Left lung (tissue), 10 donors: Measurements from ENCODE around the gene NOM1. TPM values are rescaled to one million over a fixed set of nuclear protein-coding genes. Genes with fewer than 3 reads are reported as not detected.

Source experiments
- ATAC-seq: fragments of 200-7000 bp; cut with Tn5 transposase; one replicate; pipeline ENCODE4 v1.9.1; 2020; ENCODE audit warnings: moderate library complexity
- DNase-seq, 4 donors: peaks; one replicate each; pipeline ENCODE4 v3.0.0-alpha.2; 2013 to 2020
- H3K27ac ChIP-seq, 2 donors: fragments of 200-600 bp; sonication (generic) in 1 of 2; one replicate each; pipeline versions ENCODE4 v1.5.0 to v1.8.0; 2020 to 2021
- H3K27me3 ChIP-seq, 2 donors: fragments of 200-600 bp; sonication (generic) in 1 of 2; one replicate each; pipeline versions ENCODE4 v1.5.0 to v1.8.0; 2020 to 2021
- H3K36me3 ChIP-seq, 2 donors: fragments of 200-600 bp; sonication (generic) in 1 of 2; one replicate each; pipeline versions ENCODE4 v1.5.0 to v1.8.0; 2020 to 2021
- H3K4me1 ChIP-seq, 2 donors: fragments of 200-600 bp; one replicate each; pipeline ENCODE4 v1.8.0; 2021
- H3K4me3 ChIP-seq, 2 donors: fragments of 200-600 bp; sonication (generic) in 1 of 2; one replicate each; pipeline versions ENCODE4 v1.5.0 to v1.8.0; 2020 to 2021; ENCODE audit warnings: mild to moderate bottlenecking in 1 of 2
- H3K9me3 ChIP-seq, 2 donors: fragments of 200-600 bp; sonication (generic) in 1 of 2; one replicate each; pipeline versions ENCODE4 v1.5.0 to v1.8.0; 2020 to 2021
- CTCF ChIP-seq, 2 donors: fragments of 200-600 bp; sonication (generic) in 1 of 2; IDR thresholded peaks; one replicate each; pipeline versions ENCODE4 v1.5.0 to v1.8.0; 2021; ENCODE audit warnings: antibody characterized with exemption in 2 of 2
- intact Hi-C, 2 donors: fragments of 100-400 bp; cut with DNase I; formaldehyde crosslinking; loops; one replicate each; pipeline versions ENCODE4 v1.11.2 to v1.14.2; 2022
- polyA plus RNA-seq, 6 donors: library from polyadenylated mRNA; unstranded; fragments of 120-200 nt; gene quantifications; one replicate each; pipeline ENCODE4 v1.2.1, GENCODE V29; 2013; ENCODE audit not compliant: insufficient read length in 6 of 6
- total RNA-seq, 2 donors: library from RNA; stranded (reverse); fragmentation: NEBNext Ultra II Directional; extraction: Animal tissue kit (Norgen Biotek cat#: 25700); gene quantifications; one replicate each; pipeline ENCODE4 v1.2.1, GENCODE V29; 2021
- donor health status: DM: no; HTN: yes; CAD: no.
- donor health status: DM: no; HTN: no; CAD: no.

NOM1 gene
- total and polyA plus RNA-seq, 8 donors, result 14.3 to 36.4 (median 29.4) TPM

- Histone ChIP-seq H3K27ac (no peak overlapping the region), H3K9me3 (no peaks in the 10 kb centered on the region), H3K36me3 (no peaks in the 10 kb centered on the region), H3K27me3 (peaks cover 94 to 98% of the 10 kb centered on the region in 2 donors), H3K4me3 (no peak overlapping the region), H3K4me1 (peaks cover 0 to 28% of the 10 kb centered on the region in 2 donors)
- DNase-seq, result peak in 1 of 4 donors; percentile 29
- intact Hi-C loops, result no loop called here
- ATAC-seq, result no peak
- TF ChIP-seq CTCF (IDR thresholded peaks at IDR 0.05), result no peak
These were observed 64.4 kb downstream of the NOM1 start for GRCh38 chr7:157013602-157014549.

- no peak for TF ChIP-seq CTCF (IDR thresholded peaks at IDR 0.05)
- peak in 1 of 4 donors; percentile 16 for DNase-seq
These were observed 65.4 kb downstream of the NOM1 start for GRCh38 chr7:157014635-157015555.

DNA sequence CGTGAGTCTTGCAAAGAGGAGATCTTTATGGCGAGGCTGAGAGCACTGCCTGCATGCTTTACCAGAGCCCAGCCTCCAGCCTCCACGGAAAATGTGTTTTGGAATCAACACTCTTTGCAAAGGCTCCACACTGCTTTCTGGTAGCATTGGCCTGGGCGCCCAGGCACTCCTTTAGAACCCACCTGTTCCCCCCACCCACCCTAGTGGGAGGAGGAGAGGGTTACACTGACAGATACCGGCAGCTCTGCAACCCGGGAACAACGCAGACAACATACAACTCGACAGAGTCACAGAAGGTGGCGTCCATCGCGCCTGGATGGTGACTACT is 66.5 kb downstream of the NOM1 start:
- ATAC-seq (no peak), DNase-seq (peak in 1 of 4 donors; percentile 41)
- Histone ChIP-seq H3K4me3 (no peak overlapping the region), H3K4me1 (peaks cover 0 to 16% of the 10 kb centered on the region in 2 donors), H3K27me3 (peaks cover 99 to 100% of the 10 kb centered on the region in 2 donors), H3K27ac (no peak overlapping the region), H3K9me3 (no peaks in the 10 kb centered on the region), H3K36me3 (no peaks in the 10 kb centered on the region)
- intact Hi-C loops, result no loop called here
- TF ChIP-seq CTCF (IDR thresholded peaks at IDR 0.05), result no peak

More at GRCh38 chr7:157014635-157015555, 65.4 kb downstream of the NOM1 start:
- intact Hi-C loops, result no loop called here
- no peak for ATAC-seq
- peaks cover 96 to 100% of the 10 kb centered on the region in 2 donors for H3K27me3 ChIP-seq
- H3K4me3 ChIP-seq, result no peak overlapping the region
- H3K27ac ChIP-seq, result no peak overlapping the region
- no peaks in the 10 kb centered on the region for H3K9me3 ChIP-seq
- H3K36me3 ChIP-seq, result no peaks in the 10 kb centered on the region
- H3K4me1 ChIP-seq, result peaks cover 0 to 20% of the 10 kb centered on the region in 2 donors

GRCh38 chr7:157016352-157017041 is 67.0 kb downstream of the NOM1 start:
- no peaks in the 10 kb centered on the region for H3K9me3 ChIP-seq
- H3K27me3 ChIP-seq, result peaks cover 99 to 100% of the 10 kb centered on the region in 2 donors
- H3K27ac ChIP-seq, result no peak overlapping the region
- intact Hi-C loops, result no loop called here
- ATAC-seq (no peak), DNase-seq (peak in 1 of 4 donors; percentile 50)
- no peaks in the 10 kb centered on the region for H3K36me3 ChIP-seq
- H3K4me1 ChIP-seq, result peaks cover 0 to 16% of the 10 kb centered on the region in 2 donors
- no peak for TF ChIP-seq CTCF (IDR thresholded peaks at IDR 0.05)
- no peak overlapping the region for H3K4me3 ChIP-seq
